PFSK-1 (cell line): ENCODE results near the gene AWAT2.

Experiments
- FOXP2 ChIP-seq: optimal IDR thresholded peaks from 2 replicates; pipeline ENCODE3; 2011; ENCODE audit warnings: borderline replicate concordance, control low read depth, inconsistent platforms; ENCODE audit not compliant: insufficient read depth; ENCODE audit errors: extremely low read length, extremely low read depth
- POLR2AphosphoS5 ChIP-seq: IDR thresholded peaks from 2 replicates; pipeline ENCODE4 v1.6.1; 2012; ENCODE audit warnings: low read depth, mild to moderate bottlenecking, control low read depth, low read length, moderate library complexity
- SIN3A ChIP-seq: IDR thresholded peaks from 2 replicates; pipeline ENCODE4 v1.6.1; 2012; ENCODE audit warnings: mild to moderate bottlenecking, low read length, moderate library complexity, borderline replicate concordance; ENCODE audit not compliant: insufficient read depth
- TAF1 ChIP-seq: IDR thresholded peaks from 2 replicates; pipeline ENCODE4 v1.6.1; 2012; ENCODE audit warnings: low read length, control low read depth, borderline replicate concordance; ENCODE audit not compliant: insufficient read depth
- TF ChIP-seq, protein P1 (sequence below), 2 experiments: IDR thresholded peaks; 2 replicates each; pipeline versions ENCODE4 v1.6.1 to v1.8.0; 2011 to 2012; ENCODE audit warnings: low read depth in 2 of 2, low read length in 2 of 2, control low read depth in 1 of 2, inconsistent platforms in 1 of 2, mild to moderate bottlenecking in 1 of 2, moderate library complexity in 1 of 2; ENCODE audit not compliant: insufficient read depth in 1 of 2

AWAT2 gene

GRCh38 chrX:70066646-70067045 lies 16.9 kb upstream of the AWAT2 start:
- TF ChIP-seq SIN3A (no peak), TAF1 (no peak), FOXP2 (no peak)
- TF ChIP-seq, protein P1, sequence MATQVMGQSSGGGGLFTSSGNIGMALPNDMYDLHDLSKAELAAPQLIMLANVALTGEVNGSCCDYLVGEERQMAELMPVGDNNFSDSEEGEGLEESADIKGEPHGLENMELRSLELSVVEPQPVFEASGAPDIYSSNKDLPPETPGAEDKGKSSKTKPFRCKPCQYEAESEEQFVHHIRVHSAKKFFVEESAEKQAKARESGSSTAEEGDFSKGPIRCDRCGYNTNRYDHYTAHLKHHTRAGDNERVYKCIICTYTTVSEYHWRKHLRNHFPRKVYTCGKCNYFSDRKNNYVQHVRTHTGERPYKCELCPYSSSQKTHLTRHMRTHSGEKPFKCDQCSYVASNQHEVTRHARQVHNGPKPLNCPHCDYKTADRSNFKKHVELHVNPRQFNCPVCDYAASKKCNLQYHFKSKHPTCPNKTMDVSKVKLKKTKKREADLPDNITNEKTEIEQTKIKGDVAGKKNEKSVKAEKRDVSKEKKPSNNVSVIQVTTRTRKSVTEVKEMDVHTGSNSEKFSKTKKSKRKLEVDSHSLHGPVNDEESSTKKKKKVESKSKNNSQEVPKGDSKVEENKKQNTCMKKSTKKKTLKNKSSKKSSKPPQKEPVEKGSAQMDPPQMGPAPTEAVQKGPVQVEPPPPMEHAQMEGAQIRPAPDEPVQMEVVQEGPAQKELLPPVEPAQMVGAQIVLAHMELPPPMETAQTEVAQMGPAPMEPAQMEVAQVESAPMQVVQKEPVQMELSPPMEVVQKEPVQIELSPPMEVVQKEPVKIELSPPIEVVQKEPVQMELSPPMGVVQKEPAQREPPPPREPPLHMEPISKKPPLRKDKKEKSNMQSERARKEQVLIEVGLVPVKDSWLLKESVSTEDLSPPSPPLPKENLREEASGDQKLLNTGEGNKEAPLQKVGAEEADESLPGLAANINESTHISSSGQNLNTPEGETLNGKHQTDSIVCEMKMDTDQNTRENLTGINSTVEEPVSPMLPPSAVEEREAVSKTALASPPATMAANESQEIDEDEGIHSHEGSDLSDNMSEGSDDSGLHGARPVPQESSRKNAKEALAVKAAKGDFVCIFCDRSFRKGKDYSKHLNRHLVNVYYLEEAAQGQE (IDR thresholded peaks at IDR 0.05; ENCODE audit: insufficient read depth in 1 of 2, low read depth in 2 of 2, low read length in 2 of 2), result no peak

- TF ChIP-seq, protein P1 (IDR thresholded peaks at IDR 0.05; ENCODE audit: insufficient read depth in 1 of 2, low read depth in 2 of 2, low read length in 2 of 2), result no peak
- no peak for TF ChIP-seq SIN3A
Observed at GRCh38 chrX:70062961-70063550, 13.3 kb upstream of the AWAT2 start.

- TF ChIP-seq TAF1 (no peak), FOXP2 (no peak), SIN3A (no peak), POLR2AphosphoS5 (no peak)
- TF ChIP-seq, protein P1 (IDR thresholded peaks at IDR 0.05; ENCODE audit: insufficient read depth in 1 of 2, low read depth in 2 of 2, low read length in 2 of 2), result no peak
Observed at GRCh38 chrX:70062076-70062475, 12.3 kb upstream of the AWAT2 start, which contains the start of gene OTUD6A. Gene OTUD6A (plus strand): TSS chrX:70062457. CDS start chrX:70062525, 68 bp downstream.

GRCh38 chrX:70054391-70054790 lies 4.7 kb upstream of the AWAT2 start:
- TF ChIP-seq, protein P1 (IDR thresholded peaks at IDR 0.05; ENCODE audit: insufficient read depth in 1 of 2, low read depth in 2 of 2, low read length in 2 of 2), result no peak
- TF ChIP-seq FOXP2 (no peak), TAF1 (no peak), POLR2AphosphoS5 (no peak), SIN3A (no peak)

GRCh38 chrX:70052895-70053615 lies 3.3 kb upstream of the AWAT2 start:
- TF ChIP-seq, protein P1 (IDR thresholded peaks at IDR 0.05; ENCODE audit: insufficient read depth in 1 of 2, low read depth in 2 of 2, low read length in 2 of 2), result no peak
- TF ChIP-seq SIN3A, result no peak
- no peak for TF ChIP-seq FOXP2
- no peak for TF ChIP-seq TAF1
- TF ChIP-seq POLR2AphosphoS5, result no peak
